Activated naive CD4-positive, alpha-beta T cell treated with anti-CD3 and anti-CD28 coated beads for 36 hours (primary cell): ENCODE measurements around the gene TBC1D10A. TPM values are rescaled to one million over a fixed set of nuclear protein-coding genes. Genes with fewer than 3 reads are reported as not detected.

Experiments
- CTCF ChIA-PET: fragments of 350-600 bp; sonication (Branson Sonifier 250); formaldehyde crosslinking; loops from one replicate; lab custom pipeline; 2021; ENCODE audit warnings: antibody characterized with exemption; lab: Charles Lee
- DNase-seq: peaks from one replicate; pipeline ENCODE4 v3.0.0-alpha.2; 2020
- H3K27ac Mint-ChIP-seq: one replicate; pipeline ENCODE4 v1.8.0; 2021; ENCODE audit warnings: mild to moderate bottlenecking, mixed read lengths
- H3K27me3 Mint-ChIP-seq: one replicate; pipeline ENCODE4 v1.8.0; 2021; ENCODE audit warnings: low read depth, mixed read lengths
- H3K36me3 Mint-ChIP-seq: one replicate; pipeline ENCODE4 v1.8.0; 2021; ENCODE audit warnings: low read depth, mixed read lengths
- H3K4me1 Mint-ChIP-seq: one replicate; pipeline ENCODE4 v1.8.0; 2021; ENCODE audit warnings: low read depth, mixed read lengths
- H3K4me3 Mint-ChIP-seq: one replicate; pipeline ENCODE4 v1.8.0; 2021; ENCODE audit warnings: mild to moderate bottlenecking, moderate library complexity, mixed read lengths
- H3K9me3 Mint-ChIP-seq: one replicate; pipeline ENCODE4 v1.8.0; 2021; ENCODE audit warnings: mixed read lengths
- intact Hi-C: fragments of 100-400 bp; cut with micrococcal nuclease; formaldehyde crosslinking; loops from one replicate; pipeline ENCODE4 v1.15.1; 2023
- total RNA-seq, 2 experiments: library from RNA; stranded (reverse); gene quantifications; one replicate each; pipeline ENCODE4 v1.2.3, GENCODE V29; 2021

Gene TBC1D10A
- total RNA-seq, 2 experiments from 2014 or later = 19.4 to 21.4 TPM

DNA sequence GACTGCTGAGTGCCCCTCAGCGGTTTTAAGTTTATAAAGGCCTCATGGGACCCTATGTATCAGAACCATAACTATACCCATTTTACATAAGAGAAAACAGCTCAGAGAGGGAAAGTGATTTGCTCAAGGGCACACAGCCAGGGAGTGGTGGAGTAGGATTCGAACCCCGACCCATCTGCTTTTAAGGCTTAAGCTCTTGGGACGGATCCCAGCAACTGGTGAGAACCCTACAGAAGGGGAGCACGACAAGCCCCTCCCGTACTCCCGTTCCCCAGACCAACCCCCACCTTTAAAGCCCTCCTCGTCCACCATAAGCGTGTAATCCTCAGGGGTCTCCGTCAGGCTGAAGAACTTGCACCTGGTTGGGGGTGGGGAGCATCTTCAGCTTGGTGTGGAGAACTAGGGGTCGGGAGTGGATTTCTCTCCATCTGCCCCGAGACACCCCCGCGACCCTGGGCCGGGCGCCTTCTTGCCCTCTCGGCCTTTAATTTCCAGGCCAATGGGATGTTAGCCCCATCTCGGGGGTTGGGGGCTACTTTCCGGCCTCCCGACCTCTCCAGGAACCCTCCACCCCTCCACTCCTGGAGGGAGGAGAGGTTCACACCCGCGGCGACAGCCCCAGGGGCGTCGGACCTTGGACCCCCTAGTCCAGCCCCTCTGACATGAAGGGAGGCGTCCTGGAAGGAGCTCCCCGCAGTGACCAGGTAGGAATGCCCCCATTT lies 38.2 kb downstream of the TBC1D10A start:
- H3K27ac Mint-ChIP-seq = no peak overlapping the region
- DNase-seq = no peak
- peak overlapping the region; percentile 77 for H3K4me3 Mint-ChIP-seq
- intact Hi-C loops = loop anchor here (1.0 to 2.0 kb wide), 4 partner anchors 16 to 136 kb away; partner anchors contain the start of genes SF3A1 and TBC1D10A
- H3K27me3 Mint-ChIP-seq = no peaks in the 10 kb centered on the region
- peaks cover under 1% of the 10 kb centered on the region for H3K36me3 Mint-ChIP-seq
- CTCF ChIA-PET = interaction anchor here (0.6 to 8.0 kb wide), 60 partner anchors 9 to 1585 kb away, joined by 3 to 287 read pairs (median 6); partner anchors contain the start of genes CCDC157, OSM, RNF215 and SEC14L2
- H3K4me1 Mint-ChIP-seq = peaks cover 26% of the 10 kb centered on the region
- H3K9me3 Mint-ChIP-seq = no peaks in the 10 kb centered on the region

DNA sequence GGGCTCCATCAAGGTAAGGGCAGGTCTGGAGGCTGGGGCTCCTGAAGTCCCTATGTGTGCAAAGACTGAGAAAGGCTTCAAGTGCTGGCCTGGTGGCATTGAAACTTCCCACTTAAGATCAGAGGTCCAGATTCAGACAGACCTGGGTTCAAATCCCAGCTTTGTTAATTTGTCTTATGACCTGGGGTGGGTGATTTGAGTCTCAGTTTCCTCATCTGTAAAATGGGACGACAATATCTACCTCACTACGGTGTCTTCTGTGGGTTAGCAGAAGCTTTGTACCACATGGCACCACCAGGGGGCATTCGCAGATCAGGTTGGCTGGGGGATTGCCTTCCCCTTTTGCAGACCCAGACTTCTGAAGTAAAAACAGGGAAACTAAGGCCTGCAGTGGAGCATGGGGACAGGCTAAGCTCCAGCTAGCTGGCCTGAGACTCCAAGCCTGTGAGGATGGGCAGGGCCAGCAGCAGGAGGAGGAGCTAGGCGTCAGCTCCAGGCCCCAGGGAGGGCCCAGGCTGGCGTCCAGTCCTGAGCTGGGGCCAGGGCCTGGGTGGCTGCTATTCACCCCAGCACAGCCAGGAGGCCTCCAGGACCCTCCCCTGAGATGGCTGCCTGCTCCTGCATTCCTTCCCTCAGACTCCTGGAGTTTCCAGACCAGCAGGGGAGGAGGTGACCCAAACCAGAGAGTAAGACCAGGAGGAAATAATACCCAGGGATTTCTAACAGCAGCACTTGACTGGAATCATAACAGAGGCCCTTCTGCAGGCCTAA lies 38.9 kb downstream of the TBC1D10A start:
- Mint-ChIP-seq H3K4me1 (peaks cover 30% of the 10 kb centered on the region), H3K9me3 (no peaks in the 10 kb centered on the region), H3K36me3 (no peaks in the 10 kb centered on the region), H3K4me3 (peak overlapping the region; percentile 77), H3K27me3 (no peaks in the 10 kb centered on the region), H3K27ac (no peak overlapping the region)
- CTCF ChIA-PET = interaction anchor here (0.6 to 8.0 kb wide), 63 partner anchors 8 to 1586 kb away, joined by 3 to 287 read pairs (median 5); partner anchors contain the start of genes CCDC157, OSM, RNF215 and SEC14L2
- peak; percentile 97 for DNase-seq
- intact Hi-C loops = loop anchor here (1.0 to 2.0 kb wide), 6 partner anchors 17 to 197 kb away; partner anchors contain the start of gene RNF215

DNA sequence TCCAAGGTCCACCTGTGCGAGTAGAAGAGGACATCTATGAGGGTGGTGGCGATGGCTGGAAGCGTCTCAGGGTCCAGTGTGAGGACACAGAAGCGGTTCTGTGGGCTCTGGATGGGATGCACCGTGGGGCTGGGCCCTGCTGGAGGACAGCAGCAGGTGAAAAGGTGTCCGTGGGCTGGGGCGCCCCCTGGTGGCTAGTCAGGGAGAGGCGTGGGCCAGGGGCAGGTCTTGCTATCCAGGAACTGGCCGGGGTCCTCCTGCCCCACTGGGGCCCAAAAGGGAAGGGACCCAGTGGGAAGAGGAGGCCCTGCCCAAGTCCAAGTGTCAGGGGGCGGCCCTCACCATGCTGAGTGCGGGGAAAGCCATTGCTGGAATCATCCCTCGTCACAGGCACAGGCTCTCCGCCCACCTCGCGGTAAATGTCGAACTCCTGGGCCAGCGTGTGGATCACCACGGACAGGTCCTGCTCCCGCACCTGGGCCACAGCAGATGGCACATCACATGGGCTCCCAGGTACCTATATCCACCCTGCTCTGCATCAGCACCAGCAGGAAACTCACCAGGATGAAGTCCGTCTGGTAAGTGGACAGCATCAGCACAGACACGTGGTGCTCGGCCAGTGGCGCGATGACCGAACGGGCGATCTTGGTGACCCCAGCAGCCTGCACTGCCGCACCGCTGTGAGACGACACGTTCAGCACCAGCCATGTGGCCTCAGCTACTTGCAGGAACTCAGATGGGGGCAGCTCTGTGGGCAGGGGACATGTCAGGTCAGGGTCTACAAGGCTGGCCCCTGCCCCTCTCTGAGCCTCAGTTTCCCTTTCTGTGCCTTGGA lies 39.7 kb downstream of the TBC1D10A start:
- Mint-ChIP-seq H3K9me3 (no peaks in the 10 kb centered on the region), H3K27me3 (no peaks in the 10 kb centered on the region), H3K4me1 (peaks cover 32% of the 10 kb centered on the region), H3K27ac (no peak overlapping the region), H3K4me3 (no peak overlapping the region), H3K36me3 (no peaks in the 10 kb centered on the region)
- DNase-seq = peak; percentile 92
- CTCF ChIA-PET = interaction anchor here (0.7 to 8.0 kb wide), 53 partner anchors 9 to 294 kb away, joined by 3 to 287 read pairs (median 7); partner anchors contain the start of genes OSM, RNF215, SEC14L2 and TBC1D10A
- intact Hi-C loops = loop anchor here (1.0 kb wide), 5 partner anchors 24 to 198 kb away; partner anchors contain the start of gene RNF215

DNA sequence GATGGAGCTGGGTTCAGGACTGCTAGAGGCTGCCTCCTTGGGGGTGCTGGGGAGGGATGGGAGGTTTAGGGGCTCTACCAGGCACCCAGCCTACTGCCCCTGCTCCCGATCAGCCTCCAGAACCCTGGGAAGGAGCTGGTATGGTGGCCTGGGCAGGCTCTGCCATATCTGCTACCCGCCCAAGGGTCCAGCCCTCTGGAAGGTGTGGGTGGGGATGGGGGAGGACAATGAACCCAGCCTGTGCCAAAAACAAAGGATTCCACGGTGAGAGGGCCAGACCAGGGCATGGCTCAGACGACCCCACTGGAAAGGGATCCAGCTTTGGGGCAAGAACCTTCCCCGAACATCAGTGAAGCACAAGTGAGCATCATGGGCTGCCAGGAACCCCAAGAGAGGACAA lies 40.4 kb downstream of the TBC1D10A start:
- Mint-ChIP-seq H3K27ac (no peak overlapping the region), H3K4me3 (no peak overlapping the region), H3K36me3 (no peaks in the 10 kb centered on the region), H3K27me3 (no peaks in the 10 kb centered on the region), H3K9me3 (no peaks in the 10 kb centered on the region), H3K4me1 (peaks cover 28% of the 10 kb centered on the region)
- intact Hi-C loops = no loop called here
- CTCF ChIA-PET = interaction anchor here (0.6 to 8.0 kb wide), 12 partner anchors 9 to 181 kb away, joined by 3 to 287 read pairs (median 5); partner anchors contain the start of gene RNF215
- DNase-seq = no peak

DNA sequence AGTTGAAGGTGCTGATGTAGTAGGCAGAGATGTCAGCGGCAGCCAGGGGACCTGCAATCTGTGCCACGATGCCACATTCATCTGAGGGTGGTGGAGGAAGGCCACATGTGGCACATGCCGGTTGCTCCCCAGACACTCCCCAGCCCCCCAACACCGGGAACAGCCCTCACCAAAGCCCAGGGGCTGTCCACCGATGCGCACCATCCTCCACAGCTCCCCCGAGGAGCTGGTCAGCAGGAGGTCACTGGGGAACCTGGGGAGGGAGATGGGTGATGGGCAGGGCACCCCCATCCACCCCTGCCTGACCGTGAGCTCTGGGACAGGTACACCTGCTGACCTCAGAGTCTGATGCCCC lies 40.9 kb downstream of the TBC1D10A start:
- Mint-ChIP-seq H3K27me3 (no peaks in the 10 kb centered on the region), H3K4me1 (peaks cover 26% of the 10 kb centered on the region), H3K27ac (no peak overlapping the region), H3K4me3 (no peak overlapping the region), H3K36me3 (no peaks in the 10 kb centered on the region), H3K9me3 (no peaks in the 10 kb centered on the region)
- no peak for DNase-seq
- intact Hi-C loops = no loop called here
- CTCF ChIA-PET = interaction anchor here (0.6 to 8.0 kb wide), 13 partner anchors 8 to 180 kb away, joined by 3 to 287 read pairs (median 5); partner anchors contain the start of gene RNF215

DNA sequence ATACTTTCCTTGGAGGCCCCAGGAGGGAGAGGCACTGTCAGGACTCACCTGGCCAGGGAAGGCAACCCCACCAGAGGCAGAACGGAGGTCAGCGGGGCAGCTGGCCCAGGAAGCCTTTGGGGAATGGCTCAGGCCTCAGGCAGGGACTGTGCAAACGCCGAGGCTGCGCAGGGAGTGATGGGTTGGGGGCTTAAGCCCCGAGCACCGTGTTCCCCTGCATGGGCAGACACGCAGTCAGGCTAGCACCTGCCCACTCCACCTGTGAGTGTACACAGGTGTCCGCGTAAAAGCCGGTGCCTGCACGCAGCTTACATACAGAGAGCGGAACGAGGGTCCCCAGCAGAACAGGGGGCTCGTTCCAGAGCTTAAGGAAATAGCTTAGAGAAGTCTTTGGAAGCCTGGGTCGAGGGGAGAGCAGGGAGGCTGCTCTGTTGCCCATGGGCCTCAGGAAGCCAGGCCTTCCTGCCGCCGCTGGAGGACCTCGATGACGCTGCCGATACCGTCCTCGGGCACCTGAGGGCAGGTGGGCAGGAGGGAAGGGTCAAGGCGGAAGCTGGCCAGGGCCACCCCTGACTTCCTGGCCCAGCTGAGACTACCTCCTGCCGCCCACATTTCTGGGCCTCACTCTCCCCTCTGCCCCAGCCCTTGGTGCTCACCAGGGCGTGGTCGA lies 41.4 kb downstream of the TBC1D10A start:
- H3K4me3 Mint-ChIP-seq = no peak overlapping the region
- peaks cover 21% of the 10 kb centered on the region for H3K4me1 Mint-ChIP-seq
- DNase-seq = no peak
- CTCF ChIA-PET = interaction anchor here (0.6 to 8.0 kb wide), 11 partner anchors 8 to 180 kb away, joined by 3 to 287 read pairs (median 5); partner anchors contain the start of gene RNF215
- H3K27ac Mint-ChIP-seq = no peak overlapping the region
- H3K36me3 Mint-ChIP-seq = no peaks in the 10 kb centered on the region
- H3K27me3 Mint-ChIP-seq = no peaks in the 10 kb centered on the region
- intact Hi-C loops = no loop called here
- H3K9me3 Mint-ChIP-seq = no peaks in the 10 kb centered on the region

DNA sequence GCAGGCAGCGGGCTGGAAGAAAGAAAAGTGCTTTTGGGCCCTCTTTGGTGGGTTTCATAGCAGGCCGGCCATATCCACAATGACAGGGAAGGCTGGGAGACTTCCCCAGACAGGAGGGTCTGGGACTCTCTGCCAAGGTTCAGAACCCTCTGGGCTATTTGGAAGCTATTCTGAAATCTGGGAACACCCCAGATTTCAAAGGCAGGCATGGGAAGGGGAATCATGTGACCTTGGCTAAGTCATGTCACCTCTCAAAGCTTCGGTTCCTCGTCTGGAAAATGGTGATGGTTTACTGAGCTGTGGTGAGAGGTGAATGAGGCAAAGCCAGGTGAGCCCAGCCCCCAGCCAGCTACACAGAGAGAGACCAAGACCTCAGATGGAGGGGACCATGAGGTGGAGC lies 42.1 kb downstream of the TBC1D10A start:
- H3K4me1 Mint-ChIP-seq = peaks cover 15% of the 10 kb centered on the region

DNA sequence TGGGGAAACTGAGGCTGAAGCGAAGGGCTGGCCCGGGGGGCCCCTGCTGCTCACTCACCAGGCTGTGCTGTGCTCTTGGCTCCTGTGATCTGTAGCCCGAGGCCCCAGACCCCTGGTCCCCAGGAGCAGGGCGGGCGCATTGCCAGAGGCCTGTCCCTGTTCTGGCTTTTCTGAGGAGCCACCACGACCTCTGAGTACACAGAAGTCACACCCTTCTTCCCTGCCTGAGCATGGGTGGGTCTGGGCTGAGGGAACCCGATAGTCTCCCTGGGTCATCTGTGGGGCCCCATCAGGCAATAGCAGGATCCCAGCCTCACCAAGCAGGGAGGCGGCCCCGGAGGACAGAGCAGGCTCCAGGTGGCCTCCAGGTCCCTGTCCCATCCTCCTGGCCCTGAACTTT lies 42.6 kb downstream of the TBC1D10A start:
- DNase-seq = no peak
- intact Hi-C loops = no loop called here
- Mint-ChIP-seq H3K27ac (no peak overlapping the region), H3K9me3 (no peaks in the 10 kb centered on the region), H3K4me1 (peaks cover 15% of the 10 kb centered on the region), H3K27me3 (no peaks in the 10 kb centered on the region), H3K4me3 (no peak overlapping the region), H3K36me3 (no peaks in the 10 kb centered on the region)
- CTCF ChIA-PET = interaction anchor here (1.3 to 7.9 kb wide), 4 partner anchors 20 to 178 kb away, joined by 3 to 137 read pairs (median 40); no protein-coding TSS in a partner anchor

More for the DNA sequence above, 42.1 kb downstream of the TBC1D10A start:
- Mint-ChIP-seq H3K27ac (no peak overlapping the region), H3K36me3 (no peaks in the 10 kb centered on the region), H3K9me3 (no peaks in the 10 kb centered on the region), H3K27me3 (no peaks in the 10 kb centered on the region), H3K4me3 (no peak overlapping the region)
- CTCF ChIA-PET = interaction anchor here (1.3 to 8.0 kb wide), 4 partner anchors 20 to 179 kb away, joined by 3 to 287 read pairs (median 106); partner anchors contain the start of gene RNF215
- DNase-seq = no peak
- intact Hi-C loops = no loop called here

DNA sequence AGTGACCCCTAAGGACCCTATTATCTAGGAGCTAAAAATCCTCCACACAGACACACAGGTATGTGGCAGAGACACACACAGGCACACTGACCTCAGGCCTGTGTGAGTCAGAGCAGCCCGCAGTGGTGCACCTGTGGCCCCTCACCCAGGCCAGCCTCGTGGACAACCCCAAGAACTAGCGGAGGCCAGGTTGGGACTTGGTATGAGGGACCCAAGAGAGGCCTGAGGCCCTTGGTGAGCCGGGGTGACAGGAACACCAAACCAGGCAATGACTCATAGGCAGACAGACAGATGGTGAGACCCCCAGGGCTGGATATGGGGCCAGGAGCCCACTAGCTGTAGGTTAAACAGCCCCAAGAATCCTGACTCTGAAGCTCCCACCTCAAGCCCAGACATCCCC lies 43.4 kb downstream of the TBC1D10A start:
- H3K4me3 Mint-ChIP-seq = no peak overlapping the region
- no peaks in the 10 kb centered on the region for H3K9me3 Mint-ChIP-seq
- CTCF ChIA-PET = interaction anchor here (0.6 to 7.9 kb wide), 5 partner anchors 11 to 178 kb away, joined by 3 to 137 read pairs (median 3); no protein-coding TSS in a partner anchor
- no peaks in the 10 kb centered on the region for H3K36me3 Mint-ChIP-seq
- peaks cover 13% of the 10 kb centered on the region for H3K4me1 Mint-ChIP-seq
- intact Hi-C loops = no loop called here
- no peak overlapping the region for H3K27ac Mint-ChIP-seq
- DNase-seq = no peak
- no peaks in the 10 kb centered on the region for H3K27me3 Mint-ChIP-seq

DNA sequence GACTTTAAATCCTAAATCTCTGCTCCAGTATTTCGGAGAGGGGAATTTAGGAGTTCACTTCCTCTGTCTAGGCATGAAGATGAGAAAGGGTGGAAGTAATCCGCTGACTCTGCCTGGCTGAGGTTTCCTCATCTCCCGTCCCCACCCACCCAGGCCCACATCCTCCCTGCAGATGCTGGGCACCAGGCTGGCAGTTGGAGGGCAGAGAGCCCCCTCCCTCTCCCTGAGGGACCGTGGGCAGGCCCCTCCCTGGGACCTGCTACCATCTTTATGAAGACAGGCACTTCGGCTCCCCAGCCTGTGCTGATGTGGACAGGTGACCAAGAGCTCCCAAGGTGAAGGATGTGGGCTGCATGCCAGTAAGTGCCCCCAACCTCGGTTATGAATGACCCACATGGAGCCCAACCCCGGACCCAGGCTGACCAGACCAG lies 44.1 kb downstream of the TBC1D10A start:
- H3K4me3 Mint-ChIP-seq = no peak overlapping the region
- intact Hi-C loops = no loop called here
- H3K9me3 Mint-ChIP-seq = no peaks in the 10 kb centered on the region
- no peaks in the 10 kb centered on the region for H3K27me3 Mint-ChIP-seq
- H3K36me3 Mint-ChIP-seq = no peaks in the 10 kb centered on the region
- CTCF ChIA-PET = interaction anchor here (0.6 to 7.9 kb wide), 5 partner anchors 10 to 177 kb away, joined by 3 to 137 read pairs (median 3); no protein-coding TSS in a partner anchor
- H3K4me1 Mint-ChIP-seq = peaks cover 15% of the 10 kb centered on the region
- H3K27ac Mint-ChIP-seq = no peak overlapping the region
- DNase-seq = no peak

DNA sequence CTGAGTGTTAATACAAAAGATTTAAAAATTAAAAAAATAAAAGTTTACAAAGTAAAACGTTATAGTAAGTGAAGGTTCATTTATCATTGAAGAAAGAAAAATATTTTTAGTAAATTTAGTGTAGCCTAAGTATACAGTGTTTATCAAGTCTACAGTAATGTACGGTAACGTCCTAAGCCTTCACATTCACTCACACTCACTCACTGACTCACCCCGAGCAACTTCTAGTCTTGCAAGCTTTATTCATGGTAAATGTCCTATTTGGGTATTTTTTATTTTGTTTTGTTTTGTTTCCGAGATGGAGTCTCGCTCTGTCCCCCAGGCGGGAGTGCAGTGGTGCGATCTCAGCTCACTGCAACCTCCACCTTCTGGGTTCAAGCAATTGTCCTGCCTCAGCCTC lies 46.2 kb downstream of the TBC1D10A start:
- CTCF ChIA-PET = interaction anchor here (0.7 to 1.6 kb wide), 9 partner anchors 8 to 179 kb away, joined by 3 to 9 read pairs (median 3); partner anchors contain the start of gene CASTOR1
- intact Hi-C loops = no loop called here
- no peak for DNase-seq
- Mint-ChIP-seq H3K27me3 (no peaks in the 10 kb centered on the region), H3K4me1 (peaks cover 25% of the 10 kb centered on the region), H3K4me3 (no peak overlapping the region), H3K9me3 (no peaks in the 10 kb centered on the region), H3K27ac (no peak overlapping the region), H3K36me3 (no peaks in the 10 kb centered on the region)
